KMS-11 (cell line): ENCODE results near the gene SERP2.
A peak's percentile ranks its signal among the peaks of the same experiment; 100 is the strongest.

Source experiments
- H2AFZ ChIP-seq: fragments of 200-600 bp; sonication (generic); 2 replicates; pipeline ENCODE4 v1.6.1; 2016; ENCODE audit warnings: antibody characterized with exemption, mixed run types, low read depth
- H3K27ac ChIP-seq: fragments of 200-600 bp; sonication (generic); 2 replicates; pipeline ENCODE4 v1.6.1; 2016; ENCODE audit warnings: mild to moderate bottlenecking, mixed run types
- H3K27me3 ChIP-seq: fragments of 200-600 bp; sonication (generic); 2 replicates; pipeline ENCODE4 v1.6.1; 2017; ENCODE audit warnings: mild to moderate bottlenecking, low read depth, mixed run types, moderate library complexity; ENCODE audit not compliant: insufficient read depth
- H3K36me3 ChIP-seq: fragments of 200-600 bp; sonication (generic); 2 replicates; pipeline ENCODE4 v1.6.1; 2017; ENCODE audit warnings: mild to moderate bottlenecking, mixed run types; ENCODE audit not compliant: insufficient read depth
- H3K4me1 ChIP-seq: fragments of 200-600 bp; sonication (generic); 2 replicates; pipeline ENCODE4 v1.6.1; 2016; ENCODE audit warnings: mild to moderate bottlenecking, low read depth, mixed run types; ENCODE audit not compliant: poor library complexity, severe bottlenecking
- H3K4me2 ChIP-seq: fragments of 200-600 bp; sonication (generic); 2 replicates; pipeline ENCODE4 v1.7.0; 2016; ENCODE audit warnings: mild to moderate bottlenecking, mixed run types
- H3K4me3 ChIP-seq: fragments of 200-600 bp; sonication (generic); IDR thresholded peaks from 2 replicates; pipeline ENCODE4 v1.6.1; 2017; ENCODE audit warnings: low read depth, low read length, mixed read lengths; ENCODE audit not compliant: insufficient read depth
- H3K79me2 ChIP-seq: fragments of 200-600 bp; sonication (generic); 2 replicates; pipeline ENCODE4 v1.6.1; 2016; ENCODE audit warnings: low read depth, mixed run types; ENCODE audit not compliant: insufficient read depth
- H3K9ac ChIP-seq: fragments of 200-600 bp; sonication (generic); 2 replicates; pipeline ENCODE4 v1.6.1; 2016; ENCODE audit warnings: mild to moderate bottlenecking, mixed run types
- H4K20me1 ChIP-seq: fragments of 200-600 bp; sonication (generic); 2 replicates; pipeline ENCODE4 v1.6.1; 2016; ENCODE audit warnings: mild to moderate bottlenecking, mixed run types; ENCODE audit not compliant: insufficient read depth
- CTCF ChIP-seq: fragments of 200-600 bp; sonication (generic); conservative IDR thresholded peaks from 2 replicates; pipeline ENCODE4 v1.6.1; 2017; ENCODE audit warnings: low read depth, mild to moderate bottlenecking, antibody characterized with exemption, low read length, moderate library complexity, mixed read lengths

SERP2 gene

GRCh38 chr13:44431150-44431549, 57.5 kb downstream of the SERP2 start:
- Histone ChIP-seq H3K4me1 (no peaks in the 10 kb centered on the region), H3K36me3 (no peaks in the 10 kb centered on the region), H3K4me2 (no peak overlapping the region), H3K27ac (no peak overlapping the region), H3K9ac (no peak overlapping the region), H3K27me3 (no peaks in the 10 kb centered on the region), H3K4me3 (no peak overlapping the region), H4K20me1 (no peaks in the 10 kb centered on the region), H3K79me2 (no peaks in the 10 kb centered on the region), H2AFZ (no peak overlapping the region)
- no peak for TF ChIP-seq CTCF

- Histone ChIP-seq H3K9ac (no peak overlapping the region), H3K27ac (no peak overlapping the region), H3K4me3 (no peak overlapping the region), H3K4me1 (peaks cover 5% of the 10 kb centered on the region), H3K27me3 (no peaks in the 10 kb centered on the region), H3K4me2 (no peak overlapping the region), H3K36me3 (no peaks in the 10 kb centered on the region), H4K20me1 (no peaks in the 10 kb centered on the region), H2AFZ (no peak overlapping the region), H3K79me2 (no peaks in the 10 kb centered on the region)
- TF ChIP-seq CTCF: no peak
These were observed 59.0 kb downstream of the SERP2 start for GRCh38 chr13:44432650-44433049.

- Histone ChIP-seq H2AFZ (no peak overlapping the region), H4K20me1 (no peaks in the 10 kb centered on the region), H3K79me2 (no peaks in the 10 kb centered on the region), H3K4me1 (peaks cover 8% of the 10 kb centered on the region), H3K9ac (no peak overlapping the region), H3K36me3 (no peaks in the 10 kb centered on the region), H3K27ac (no peak overlapping the region), H3K4me2 (0 out of 2 replicates have a peak overlapping the region, but pooled peaks have one; percentile 66), H3K27me3 (no peaks in the 10 kb centered on the region), H3K4me3 (no peak overlapping the region)
- TF ChIP-seq CTCF: no peak
These were observed 60.5 kb downstream of the SERP2 start for GRCh38 chr13:44433863-44434765.

- TF ChIP-seq CTCF: no peak
- Histone ChIP-seq H3K36me3 (no peaks in the 10 kb centered on the region), H3K27ac (no peak overlapping the region), H4K20me1 (no peaks in the 10 kb centered on the region), H3K79me2 (no peaks in the 10 kb centered on the region), H3K27me3 (no peaks in the 10 kb centered on the region), H3K4me2 (peak overlapping the region; percentile 66; the same call in 1 of the 2 replicates), H3K4me3 (no peak overlapping the region), H3K4me1 (peaks cover 8% of the 10 kb centered on the region), H2AFZ (peak overlapping the region; percentile 22; the same call in 1 of the 2 replicates), H3K9ac (no peak overlapping the region)
These were observed 61.1 kb downstream of the SERP2 start for GRCh38 chr13:44434766-44435141.
